Measurements from ENCODE around the gene TIGD3.

TIGD3 gene

DNA sequence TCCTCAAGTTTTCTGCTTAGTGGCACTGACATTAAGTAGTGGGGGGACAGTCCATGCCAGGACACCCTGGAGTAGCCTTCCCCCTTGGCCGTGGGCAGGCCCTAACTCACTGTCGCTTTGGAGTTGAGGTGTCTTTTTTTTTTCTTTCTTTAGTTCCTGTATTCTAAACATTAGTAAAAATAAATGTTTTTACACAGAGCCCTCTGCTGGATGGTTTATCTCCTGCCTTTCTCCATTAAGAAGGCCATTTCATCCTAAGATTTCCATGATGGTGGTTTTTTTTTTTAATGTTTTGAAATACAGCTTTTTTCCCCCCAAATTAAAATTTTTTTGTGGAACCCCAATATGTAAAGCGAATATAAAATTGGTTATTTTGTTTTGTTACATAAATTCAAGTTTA lies 1.8 kb upstream of the TIGD3 start:
- TF ChIP-seq, protein P1, sequence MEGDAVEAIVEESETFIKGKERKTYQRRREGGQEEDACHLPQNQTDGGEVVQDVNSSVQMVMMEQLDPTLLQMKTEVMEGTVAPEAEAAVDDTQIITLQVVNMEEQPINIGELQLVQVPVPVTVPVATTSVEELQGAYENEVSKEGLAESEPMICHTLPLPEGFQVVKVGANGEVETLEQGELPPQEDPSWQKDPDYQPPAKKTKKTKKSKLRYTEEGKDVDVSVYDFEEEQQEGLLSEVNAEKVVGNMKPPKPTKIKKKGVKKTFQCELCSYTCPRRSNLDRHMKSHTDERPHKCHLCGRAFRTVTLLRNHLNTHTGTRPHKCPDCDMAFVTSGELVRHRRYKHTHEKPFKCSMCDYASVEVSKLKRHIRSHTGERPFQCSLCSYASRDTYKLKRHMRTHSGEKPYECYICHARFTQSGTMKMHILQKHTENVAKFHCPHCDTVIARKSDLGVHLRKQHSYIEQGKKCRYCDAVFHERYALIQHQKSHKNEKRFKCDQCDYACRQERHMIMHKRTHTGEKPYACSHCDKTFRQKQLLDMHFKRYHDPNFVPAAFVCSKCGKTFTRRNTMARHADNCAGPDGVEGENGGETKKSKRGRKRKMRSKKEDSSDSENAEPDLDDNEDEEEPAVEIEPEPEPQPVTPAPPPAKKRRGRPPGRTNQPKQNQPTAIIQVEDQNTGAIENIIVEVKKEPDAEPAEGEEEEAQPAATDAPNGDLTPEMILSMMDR (IDR thresholded peaks at IDR 0.05): peak; percentile 28

DNA sequence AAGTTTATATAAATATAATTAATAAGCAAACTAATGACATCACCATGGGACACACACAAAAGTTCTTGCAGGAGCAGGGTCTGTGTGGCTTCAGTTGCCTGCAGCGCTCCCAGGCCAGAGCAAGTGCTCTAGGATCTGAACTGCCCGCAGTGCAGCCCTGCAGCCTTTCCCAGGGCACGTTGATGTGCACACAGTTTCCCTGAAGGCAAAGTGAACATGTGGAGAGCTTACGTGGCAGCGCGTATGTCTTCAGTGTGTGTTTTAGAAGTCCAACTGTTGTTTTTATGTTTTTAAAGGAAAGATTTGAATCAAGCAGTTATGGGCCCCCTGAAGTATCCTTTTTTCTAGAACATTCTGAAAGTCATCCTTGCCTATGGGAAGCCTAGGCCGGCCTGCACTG lies 1.2 kb upstream of the TIGD3 start:
- H3K27ac ChIP-seq: peak overlapping the region; percentile 69
- no peaks in the 10 kb centered on the region for H3K79me2 ChIP-seq
- no peak overlapping the region for H3K4me3 ChIP-seq (ENCODE audit: low read depth, low read length)
- no peak overlapping the region for H3K4me2 ChIP-seq (ENCODE audit: low read length)
- H2AFZ ChIP-seq: no peak overlapping the region
- TF ChIP-seq, protein P1 (IDR thresholded peaks at IDR 0.05): no peak
- no peaks in the 10 kb centered on the region for H3K27me3 ChIP-seq (ENCODE audit: control insufficient read depth, insufficient read depth, low read length)
- no peaks in the 10 kb centered on the region for H3K36me3 ChIP-seq (ENCODE audit: control insufficient read depth, insufficient read depth, low read length)
- no peaks in the 10 kb centered on the region for H3K4me1 ChIP-seq
- no peaks in the 10 kb centered on the region for H3K9me3 ChIP-seq (ENCODE audit: control insufficient read depth, low read length)
- no peak overlapping the region for H3K9ac ChIP-seq

More for the DNA sequence above, 1.8 kb upstream of the TIGD3 start:
- Histone ChIP-seq H3K36me3 (ENCODE audit: control insufficient read depth, insufficient read depth, low read length) (no peaks in the 10 kb centered on the region), H3K4me1 (no peaks in the 10 kb centered on the region), H3K27me3 (ENCODE audit: control insufficient read depth, insufficient read depth, low read length) (no peaks in the 10 kb centered on the region), H3K4me3 (ENCODE audit: low read depth, low read length) (no peak overlapping the region), H3K27ac (no peak overlapping the region), H3K9ac (no peak overlapping the region), H3K9me3 (ENCODE audit: control insufficient read depth, low read length) (no peaks in the 10 kb centered on the region), H3K79me2 (no peaks in the 10 kb centered on the region), H2AFZ (no peak overlapping the region), H3K4me2 (ENCODE audit: low read length) (no peak overlapping the region)

DNA sequence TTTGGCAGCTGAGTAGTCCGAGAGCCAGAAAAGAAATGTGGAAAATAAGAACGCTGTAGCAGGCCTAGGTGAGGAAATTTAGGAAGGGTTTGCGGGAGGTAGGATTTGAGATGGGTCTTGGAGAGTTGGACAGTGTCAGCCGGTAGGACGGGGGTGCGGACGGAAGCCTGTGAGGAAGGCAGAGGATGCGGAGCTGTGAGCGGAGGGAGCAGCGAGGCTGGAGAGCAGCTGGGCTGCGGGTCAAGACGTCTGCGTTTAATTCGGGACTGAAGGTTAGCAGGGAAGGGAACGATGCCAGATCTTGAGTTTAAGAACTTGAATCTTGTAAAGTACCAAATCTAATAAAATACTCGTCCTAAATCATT lies 669 bp upstream of the TIGD3 start:
- no peaks in the 10 kb centered on the region for H3K27me3 ChIP-seq (ENCODE audit: control insufficient read depth, insufficient read depth, low read length)
- no peaks in the 10 kb centered on the region for H3K79me2 ChIP-seq
- H3K9me3 ChIP-seq (ENCODE audit: control insufficient read depth, low read length): no peaks in the 10 kb centered on the region
- H3K36me3 ChIP-seq (ENCODE audit: control insufficient read depth, insufficient read depth, low read length): no peaks in the 10 kb centered on the region
- peak overlapping the region; percentile 69 for H3K27ac ChIP-seq
- peak overlapping the region; percentile 93 for H3K4me2 ChIP-seq (ENCODE audit: low read length)
- H2AFZ ChIP-seq: peak overlapping the region; percentile 70
- no peaks in the 10 kb centered on the region for H3K4me1 ChIP-seq
- TF ChIP-seq, protein P1 (IDR thresholded peaks at IDR 0.05): no peak
- no peak overlapping the region for H3K9ac ChIP-seq
- peak overlapping the region; percentile 71 for H3K4me3 ChIP-seq (ENCODE audit: low read depth, low read length)

DNA sequence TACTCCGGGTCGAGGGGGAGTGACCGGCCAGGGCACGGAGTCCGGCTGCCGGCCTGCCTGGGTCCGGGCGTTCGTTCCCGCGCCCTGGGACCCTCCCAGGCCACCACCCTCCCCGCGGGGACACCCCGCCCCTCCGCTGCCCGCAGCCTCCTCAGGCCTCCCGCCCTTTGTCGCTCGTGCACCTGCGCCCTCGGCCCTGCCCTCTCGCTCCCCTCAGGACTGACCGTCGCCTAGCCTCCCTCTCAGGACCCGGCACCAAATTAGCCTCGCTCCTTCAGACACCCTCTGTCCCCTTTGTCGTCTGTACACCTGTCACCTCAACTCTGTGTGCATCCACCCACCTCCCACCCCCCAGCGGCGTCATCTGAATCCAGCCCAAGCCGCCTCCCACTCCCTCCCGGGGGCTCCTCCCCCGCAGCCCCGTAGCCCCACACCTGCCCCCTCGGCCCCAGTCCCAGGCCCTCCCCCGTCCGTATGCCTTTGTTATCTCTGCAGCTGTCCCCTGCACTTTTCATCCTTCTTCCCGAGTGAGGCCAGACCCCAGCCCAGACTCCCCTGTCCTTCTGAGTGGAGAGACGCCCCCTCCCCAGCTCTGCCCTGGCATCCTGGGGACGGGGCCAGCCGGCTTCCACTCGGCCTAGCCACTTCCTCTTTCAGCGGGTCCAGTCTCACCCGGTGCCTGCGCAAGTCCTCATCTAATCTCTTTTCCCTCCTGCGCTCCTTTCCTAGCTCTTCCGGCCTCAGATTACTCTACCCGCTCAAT lies 643 bp downstream of the TIGD3 start:
- no peaks in the 10 kb centered on the region for H3K27me3 ChIP-seq (ENCODE audit: control insufficient read depth, insufficient read depth, low read length)
- H3K9ac ChIP-seq: no peak overlapping the region
- H2AFZ ChIP-seq: peak overlapping the region; percentile 72
- H3K36me3 ChIP-seq (ENCODE audit: control insufficient read depth, insufficient read depth, low read length): no peaks in the 10 kb centered on the region
- no peaks in the 10 kb centered on the region for H3K4me1 ChIP-seq
- H3K79me2 ChIP-seq: no peaks in the 10 kb centered on the region
- H3K27ac ChIP-seq: peak overlapping the region; percentile 53
- H3K4me3 ChIP-seq (ENCODE audit: low read depth, low read length): peak overlapping the region; percentile 31
- TF ChIP-seq, protein P1 (IDR thresholded peaks at IDR 0.05): no peak
- H3K9me3 ChIP-seq (ENCODE audit: control insufficient read depth, low read length): no peaks in the 10 kb centered on the region
- peak overlapping the region; percentile 65 for H3K4me2 ChIP-seq (ENCODE audit: low read length)
